PFSK-1 (cell line): Measurements from ENCODE around the gene NOC2L.

Source experiments
- FOXP2 ChIP-seq: optimal IDR thresholded peaks from 2 replicates; pipeline ENCODE3; 2011; ENCODE audit warnings: borderline replicate concordance, control low read depth, inconsistent platforms; ENCODE audit not compliant: insufficient read depth; ENCODE audit errors: extremely low read length, extremely low read depth
- POLR2AphosphoS5 ChIP-seq: IDR thresholded peaks from 2 replicates; pipeline ENCODE4 v1.6.1; 2012; ENCODE audit warnings: low read depth, mild to moderate bottlenecking, control low read depth, low read length, moderate library complexity
- SIN3A ChIP-seq: IDR thresholded peaks from 2 replicates; pipeline ENCODE4 v1.6.1; 2012; ENCODE audit warnings: mild to moderate bottlenecking, low read length, moderate library complexity, borderline replicate concordance; ENCODE audit not compliant: insufficient read depth
- TAF1 ChIP-seq: IDR thresholded peaks from 2 replicates; pipeline ENCODE4 v1.6.1; 2012; ENCODE audit warnings: low read length, control low read depth, borderline replicate concordance; ENCODE audit not compliant: insufficient read depth
- TF ChIP-seq, protein P1 (sequence below), 2 experiments: IDR thresholded peaks; 2 replicates each; pipeline versions ENCODE4 v1.6.1 to v1.8.0; 2011 to 2012; ENCODE audit warnings: low read depth in 2 of 2, low read length in 2 of 2, control low read depth in 1 of 2, inconsistent platforms in 1 of 2, mild to moderate bottlenecking in 1 of 2, moderate library complexity in 1 of 2; ENCODE audit not compliant: insufficient read depth in 1 of 2

NOC2L gene

DNA sequence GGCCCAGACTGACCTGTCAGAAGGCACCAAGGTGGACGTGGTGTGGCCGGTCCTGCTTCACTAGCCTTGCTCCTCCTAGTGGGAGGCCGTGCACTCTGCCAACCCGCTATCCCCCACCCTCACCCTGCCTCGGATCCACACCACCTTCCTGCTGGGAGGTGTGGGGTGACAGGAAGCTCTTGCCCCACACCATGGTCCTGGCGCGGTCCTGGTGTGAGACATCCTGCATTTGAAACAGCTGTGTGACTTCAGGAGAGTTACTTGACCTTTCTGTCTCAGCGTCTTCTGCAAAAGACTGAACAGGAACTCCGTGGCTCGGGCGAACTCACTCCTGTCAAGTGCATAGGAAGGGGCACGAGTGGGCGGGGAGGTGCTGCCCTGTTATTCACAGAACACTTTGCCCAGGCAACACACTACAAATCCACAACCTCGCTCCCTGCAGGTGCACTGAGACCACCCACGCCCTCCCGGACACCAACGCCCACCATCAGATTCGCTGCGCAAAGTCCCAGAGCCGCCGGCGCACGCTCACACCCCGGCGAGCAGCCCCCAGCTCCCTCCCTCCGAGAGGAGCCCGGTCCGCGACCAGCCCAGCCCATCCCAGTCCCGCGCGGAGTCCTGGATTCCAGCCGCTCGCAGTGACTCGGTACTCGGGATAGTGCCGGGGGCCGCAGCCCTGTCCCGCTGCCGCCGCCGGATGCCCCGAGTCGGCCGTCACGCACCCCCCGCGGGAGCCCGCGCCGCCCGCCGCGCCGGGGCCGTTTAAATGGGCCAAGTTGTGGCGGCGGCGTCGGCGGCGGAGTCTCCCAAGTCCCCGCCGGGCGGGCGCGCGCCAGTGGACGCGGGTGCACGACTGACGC is 35.7 kb downstream of the NOC2L start, which contains the start of gene SAMD11:
SAMD11 (plus strand) TSS at position 793 of the 860 bp plus-strand sequence. CDS start 509 bp downstream, outside the sequence.
- TF ChIP-seq POLR2AphosphoS5 (no peak), FOXP2 (no peak)

DNA sequence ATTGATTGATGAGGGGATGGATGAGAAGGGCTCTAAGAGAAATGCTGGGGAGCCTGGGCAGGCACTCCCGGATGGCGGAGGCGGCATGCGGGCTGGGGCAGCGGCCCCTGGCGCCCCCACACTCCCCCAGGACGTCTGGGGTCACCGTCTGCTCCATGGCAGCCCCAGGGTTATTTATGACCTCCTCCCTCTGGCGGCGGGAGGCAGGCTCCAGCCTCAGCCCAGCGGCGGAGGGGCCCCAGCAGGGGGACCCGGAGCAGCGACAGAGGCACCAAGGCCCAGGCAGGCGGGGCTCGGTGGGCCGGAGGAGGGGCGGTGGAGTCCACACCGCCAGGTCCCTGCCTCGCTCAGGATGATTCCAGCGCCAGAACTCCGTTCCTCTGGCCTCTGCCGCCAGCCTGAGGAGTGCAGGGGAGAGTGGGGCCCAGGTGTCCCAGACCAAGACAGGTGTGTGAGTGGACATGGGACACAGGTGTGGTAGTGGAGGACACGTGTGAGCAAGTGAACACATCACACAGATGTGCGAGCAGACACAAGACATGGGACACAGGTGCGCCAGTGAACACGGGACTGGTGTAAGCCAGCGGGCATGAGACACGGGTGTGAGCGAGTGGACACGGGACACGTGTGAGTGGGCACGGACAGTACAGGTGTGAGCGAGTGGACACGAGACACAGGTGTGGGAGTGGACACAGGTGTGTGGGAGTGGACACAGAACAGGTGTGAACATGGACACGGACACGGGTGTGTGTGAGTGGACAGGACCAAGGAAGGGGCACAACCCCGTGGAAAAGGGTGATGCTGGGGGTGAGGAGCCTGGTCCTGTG is 37.8 kb downstream of the NOC2L start:
- TF ChIP-seq FOXP2 (no peak), POLR2AphosphoS5 (no peak), TAF1 (no peak), SIN3A (no peak)
- TF ChIP-seq, protein P1, sequence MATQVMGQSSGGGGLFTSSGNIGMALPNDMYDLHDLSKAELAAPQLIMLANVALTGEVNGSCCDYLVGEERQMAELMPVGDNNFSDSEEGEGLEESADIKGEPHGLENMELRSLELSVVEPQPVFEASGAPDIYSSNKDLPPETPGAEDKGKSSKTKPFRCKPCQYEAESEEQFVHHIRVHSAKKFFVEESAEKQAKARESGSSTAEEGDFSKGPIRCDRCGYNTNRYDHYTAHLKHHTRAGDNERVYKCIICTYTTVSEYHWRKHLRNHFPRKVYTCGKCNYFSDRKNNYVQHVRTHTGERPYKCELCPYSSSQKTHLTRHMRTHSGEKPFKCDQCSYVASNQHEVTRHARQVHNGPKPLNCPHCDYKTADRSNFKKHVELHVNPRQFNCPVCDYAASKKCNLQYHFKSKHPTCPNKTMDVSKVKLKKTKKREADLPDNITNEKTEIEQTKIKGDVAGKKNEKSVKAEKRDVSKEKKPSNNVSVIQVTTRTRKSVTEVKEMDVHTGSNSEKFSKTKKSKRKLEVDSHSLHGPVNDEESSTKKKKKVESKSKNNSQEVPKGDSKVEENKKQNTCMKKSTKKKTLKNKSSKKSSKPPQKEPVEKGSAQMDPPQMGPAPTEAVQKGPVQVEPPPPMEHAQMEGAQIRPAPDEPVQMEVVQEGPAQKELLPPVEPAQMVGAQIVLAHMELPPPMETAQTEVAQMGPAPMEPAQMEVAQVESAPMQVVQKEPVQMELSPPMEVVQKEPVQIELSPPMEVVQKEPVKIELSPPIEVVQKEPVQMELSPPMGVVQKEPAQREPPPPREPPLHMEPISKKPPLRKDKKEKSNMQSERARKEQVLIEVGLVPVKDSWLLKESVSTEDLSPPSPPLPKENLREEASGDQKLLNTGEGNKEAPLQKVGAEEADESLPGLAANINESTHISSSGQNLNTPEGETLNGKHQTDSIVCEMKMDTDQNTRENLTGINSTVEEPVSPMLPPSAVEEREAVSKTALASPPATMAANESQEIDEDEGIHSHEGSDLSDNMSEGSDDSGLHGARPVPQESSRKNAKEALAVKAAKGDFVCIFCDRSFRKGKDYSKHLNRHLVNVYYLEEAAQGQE (IDR thresholded peaks at IDR 0.05; ENCODE audit: insufficient read depth in 1 of 2, low read depth in 2 of 2, low read length in 2 of 2), result no peak

DNA sequence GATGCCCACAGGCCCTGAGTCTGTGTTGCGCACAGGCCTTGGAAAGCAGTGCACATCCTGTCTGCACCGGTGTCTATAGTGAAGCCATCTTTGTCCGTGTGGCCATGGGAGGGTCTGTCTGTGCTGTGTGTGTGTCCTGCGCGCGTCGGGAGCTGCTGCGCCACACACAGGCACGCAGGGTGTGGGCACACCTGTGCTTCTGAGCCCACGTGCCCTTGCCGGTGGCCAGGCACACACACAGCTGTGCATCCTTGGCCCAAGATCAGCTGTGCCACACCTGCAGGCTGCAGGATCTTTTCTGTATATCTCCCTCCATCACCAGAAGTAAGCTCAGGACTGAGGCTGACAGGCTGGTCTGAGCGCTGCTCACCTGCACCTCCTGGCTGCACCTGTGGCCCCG is 38.5 kb downstream of the NOC2L start:
- TF ChIP-seq SIN3A (no peak), FOXP2 (no peak), TAF1 (no peak), POLR2AphosphoS5 (no peak)
- TF ChIP-seq, protein P1 (IDR thresholded peaks at IDR 0.05; ENCODE audit: insufficient read depth in 1 of 2, low read depth in 2 of 2, low read length in 2 of 2), result no peak

DNA sequence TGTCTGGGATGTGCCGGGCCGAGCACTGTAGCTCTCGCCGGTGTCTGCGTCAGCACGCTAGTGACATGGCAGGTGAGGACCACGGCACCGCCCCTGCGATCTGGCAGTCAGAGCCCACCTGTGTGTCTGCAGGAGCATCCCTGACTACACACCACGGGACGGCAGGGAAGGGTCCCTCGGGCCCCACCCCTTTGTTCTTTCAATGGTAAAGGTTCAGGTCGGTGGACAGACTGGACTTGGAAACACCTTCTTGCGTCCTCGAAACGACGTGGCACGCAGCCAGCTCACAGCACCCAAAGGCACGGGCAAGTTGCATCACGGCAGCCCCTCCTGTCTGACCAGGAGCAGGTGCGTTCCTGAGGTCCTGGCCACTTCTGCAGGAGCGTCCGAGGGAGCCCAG is 39.0 kb downstream of the NOC2L start:
- no peak for TF ChIP-seq FOXP2
- TF ChIP-seq, protein P1 (IDR thresholded peaks at IDR 0.05; ENCODE audit: insufficient read depth in 1 of 2, low read depth in 2 of 2, low read length in 2 of 2), result no peak
- no peak for TF ChIP-seq TAF1
- TF ChIP-seq SIN3A, result no peak
- TF ChIP-seq POLR2AphosphoS5, result no peak

DNA sequence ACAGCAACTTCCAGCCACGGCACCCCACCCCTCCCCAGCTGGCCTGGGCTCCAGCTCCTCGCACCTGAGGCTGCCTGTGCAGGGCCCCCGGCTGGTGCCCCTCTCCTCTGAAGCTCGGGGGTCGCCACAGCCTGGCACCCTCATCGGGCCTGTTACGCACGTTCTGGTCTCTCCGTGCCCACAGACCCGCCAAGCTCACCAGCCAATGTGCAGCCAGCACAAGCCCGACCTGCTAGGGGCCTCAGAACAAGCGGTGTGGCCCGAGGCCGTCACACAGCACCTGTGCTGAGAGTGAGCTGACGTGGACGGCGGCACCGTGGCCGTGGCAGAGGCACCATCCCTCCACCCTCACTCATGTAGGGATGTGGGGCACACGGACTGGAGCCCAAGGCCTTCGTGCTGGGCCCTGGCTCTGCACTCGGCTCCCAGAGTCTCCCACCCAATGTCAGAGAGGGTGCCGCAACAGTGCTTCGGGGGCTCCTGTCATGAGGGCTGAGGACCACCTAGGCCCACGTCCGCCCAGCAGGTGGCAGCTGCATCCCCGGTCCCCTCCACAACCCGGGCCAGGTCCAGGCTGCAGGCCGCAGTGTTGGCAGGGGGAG is 39.7 kb downstream of the NOC2L start:
- TF ChIP-seq, protein P1 (IDR thresholded peaks at IDR 0.05; ENCODE audit: insufficient read depth in 1 of 2, low read depth in 2 of 2, low read length in 2 of 2), result no peak
- no peak for TF ChIP-seq TAF1
- no peak for TF ChIP-seq POLR2AphosphoS5
- no peak for TF ChIP-seq FOXP2
- TF ChIP-seq SIN3A, result no peak
